ENCODE results near the gene SERPINE1. TPM values are rescaled to one million over a fixed set of nuclear protein-coding genes. Genes with fewer than 3 reads are reported as not detected.

The SERPINE1 gene
- total RNA-seq, 1 donor from 2014 or later: 4.3 TPM

- intact Hi-C loops (cut with micrococcal nuclease): no loop called here
- TF ChIP-seq, protein P1, sequence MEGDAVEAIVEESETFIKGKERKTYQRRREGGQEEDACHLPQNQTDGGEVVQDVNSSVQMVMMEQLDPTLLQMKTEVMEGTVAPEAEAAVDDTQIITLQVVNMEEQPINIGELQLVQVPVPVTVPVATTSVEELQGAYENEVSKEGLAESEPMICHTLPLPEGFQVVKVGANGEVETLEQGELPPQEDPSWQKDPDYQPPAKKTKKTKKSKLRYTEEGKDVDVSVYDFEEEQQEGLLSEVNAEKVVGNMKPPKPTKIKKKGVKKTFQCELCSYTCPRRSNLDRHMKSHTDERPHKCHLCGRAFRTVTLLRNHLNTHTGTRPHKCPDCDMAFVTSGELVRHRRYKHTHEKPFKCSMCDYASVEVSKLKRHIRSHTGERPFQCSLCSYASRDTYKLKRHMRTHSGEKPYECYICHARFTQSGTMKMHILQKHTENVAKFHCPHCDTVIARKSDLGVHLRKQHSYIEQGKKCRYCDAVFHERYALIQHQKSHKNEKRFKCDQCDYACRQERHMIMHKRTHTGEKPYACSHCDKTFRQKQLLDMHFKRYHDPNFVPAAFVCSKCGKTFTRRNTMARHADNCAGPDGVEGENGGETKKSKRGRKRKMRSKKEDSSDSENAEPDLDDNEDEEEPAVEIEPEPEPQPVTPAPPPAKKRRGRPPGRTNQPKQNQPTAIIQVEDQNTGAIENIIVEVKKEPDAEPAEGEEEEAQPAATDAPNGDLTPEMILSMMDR (IDR thresholded peaks at IDR 0.05; ENCODE audit: borderline replicate concordance): no peak
- no peak for DNase-seq
- H3K36me3 ChIP-seq: no peaks in the 10 kb centered on the region
- H3K4me3 ChIP-seq: no peak overlapping the region
- H3K27me3 ChIP-seq (ENCODE audit: low read depth): peaks cover 100% of the 10 kb centered on the region
- H3K27ac ChIP-seq (replicated peaks): no peak overlapping the region
- peaks cover 53% of the 10 kb centered on the region for H3K4me1 ChIP-seq
- no peaks in the 10 kb centered on the region for H3K9me3 ChIP-seq (replicated peaks)
Measured at GRCh38 chr7:101166909-101167644, 40.2 kb downstream of the SERPINE1 start.

DNA sequence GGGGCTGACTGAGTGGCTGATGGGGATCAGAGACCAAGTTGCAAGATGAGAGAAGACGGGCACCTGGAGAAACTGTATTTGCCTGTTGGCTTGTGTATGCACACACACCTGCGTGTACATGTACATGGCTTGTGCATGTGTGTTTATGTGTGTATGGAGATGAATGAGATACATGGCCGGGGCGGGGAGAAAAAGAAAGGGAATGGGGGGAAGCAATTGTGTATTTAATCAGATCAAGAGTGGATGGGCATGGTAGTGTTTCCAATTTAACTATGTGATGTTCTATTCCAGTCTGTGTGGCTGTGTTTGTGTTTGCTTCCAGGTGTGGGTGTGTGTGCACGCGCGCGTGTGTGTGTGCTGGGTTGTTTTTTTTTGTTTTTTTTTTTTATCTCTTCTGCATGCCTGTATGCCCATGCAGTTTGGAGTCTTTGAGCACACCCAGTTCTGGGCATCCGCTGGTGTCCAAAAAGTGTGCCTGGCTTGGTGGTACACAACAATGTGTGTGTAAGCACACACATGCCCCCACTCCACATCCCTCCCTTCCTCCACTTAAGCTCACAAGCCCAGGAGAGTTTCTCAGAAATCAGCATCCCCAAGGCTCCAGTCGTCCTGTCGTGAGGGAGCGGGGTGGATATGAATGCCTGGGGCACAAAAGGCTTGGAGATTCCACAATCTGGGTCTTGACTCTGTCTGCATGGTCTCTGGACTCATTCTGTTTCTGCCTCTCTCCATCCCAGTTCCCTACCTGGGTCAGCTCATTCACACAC, 40.9 kb downstream of the SERPINE1 start:
- no peak overlapping the region for H3K4me3 ChIP-seq
- DNase-seq: no peak
- no peaks in the 10 kb centered on the region for H3K36me3 ChIP-seq
- TF ChIP-seq, protein P1 (IDR thresholded peaks at IDR 0.05; ENCODE audit: borderline replicate concordance): no peak
- no peak overlapping the region for H3K27ac ChIP-seq (replicated peaks)
- no peaks in the 10 kb centered on the region for H3K9me3 ChIP-seq (replicated peaks)
- peaks cover 53% of the 10 kb centered on the region for H3K4me1 ChIP-seq
- intact Hi-C loops (cut with micrococcal nuclease): no loop called here
- peaks cover 100% of the 10 kb centered on the region for H3K27me3 ChIP-seq (ENCODE audit: low read depth)

- intact Hi-C loops (cut with micrococcal nuclease): no loop called here
- DNase-seq: no peak
- Histone ChIP-seq H3K9me3 (replicated peaks) (no peaks in the 10 kb centered on the region), H3K4me1 (peaks cover 53% of the 10 kb centered on the region), H3K27ac (replicated peaks) (no peak overlapping the region), H3K27me3 (ENCODE audit: low read depth) (peaks cover 100% of the 10 kb centered on the region), H3K36me3 (no peaks in the 10 kb centered on the region), H3K4me3 (no peak overlapping the region)
- TF ChIP-seq, protein P1 (IDR thresholded peaks at IDR 0.05; ENCODE audit: borderline replicate concordance): no peak
Measured at GRCh38 chr7:101168412-101169049, 41.6 kb downstream of the SERPINE1 start.

DNA sequence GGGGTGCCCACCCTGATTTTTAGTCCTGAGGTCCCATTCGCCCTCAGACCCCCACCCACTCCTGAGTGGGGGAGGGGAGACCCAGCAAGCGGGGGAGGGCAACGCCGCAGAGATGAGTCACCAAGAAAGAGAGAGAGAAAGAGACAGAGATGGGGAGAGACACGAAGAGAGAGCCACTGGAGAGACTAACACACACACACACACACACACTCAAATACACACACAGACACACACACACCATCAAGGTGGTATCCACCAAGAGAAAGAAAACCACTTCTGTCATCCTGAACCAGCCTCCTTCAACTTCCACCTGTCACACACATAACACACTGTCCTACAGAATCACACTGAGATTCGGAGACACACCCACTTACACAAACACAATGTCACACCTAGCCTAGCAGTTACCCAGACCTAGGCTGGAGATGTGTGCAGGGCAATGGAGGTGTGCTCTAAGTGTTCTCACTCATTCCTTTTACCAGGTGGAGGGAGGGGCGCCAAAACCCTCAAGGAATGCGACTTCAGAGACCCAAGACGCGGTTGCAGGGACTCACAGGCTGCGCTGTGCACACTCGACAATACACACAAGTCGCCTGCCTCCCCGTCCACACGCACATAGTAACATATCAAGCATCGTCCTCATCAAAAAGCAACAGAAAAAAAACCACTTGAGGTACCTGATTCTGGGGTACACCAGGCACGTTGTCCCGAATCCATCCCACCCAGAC, 42.4 kb downstream of the SERPINE1 start:
- Histone ChIP-seq H3K4me3 (no peak overlapping the region), H3K36me3 (no peaks in the 10 kb centered on the region), H3K9me3 (replicated peaks) (no peaks in the 10 kb centered on the region), H3K27me3 (ENCODE audit: low read depth) (peaks cover 100% of the 10 kb centered on the region), H3K27ac (replicated peaks) (no peak overlapping the region), H3K4me1 (peaks cover 53% of the 10 kb centered on the region)
- no peak for DNase-seq
- TF ChIP-seq, protein P1 (IDR thresholded peaks at IDR 0.05; ENCODE audit: borderline replicate concordance): no peak
- intact Hi-C loops (cut with micrococcal nuclease): no loop called here
